ENCODE data around the gene INTS14. TPM values are rescaled to one million over a fixed set of nuclear protein-coding genes. Genes with fewer than 3 reads are reported as not detected.

Gene INTS14
- total and polyA plus RNA-seq, 12 donors = 16.4 to 64.6 (median 34.4) TPM

DNA sequence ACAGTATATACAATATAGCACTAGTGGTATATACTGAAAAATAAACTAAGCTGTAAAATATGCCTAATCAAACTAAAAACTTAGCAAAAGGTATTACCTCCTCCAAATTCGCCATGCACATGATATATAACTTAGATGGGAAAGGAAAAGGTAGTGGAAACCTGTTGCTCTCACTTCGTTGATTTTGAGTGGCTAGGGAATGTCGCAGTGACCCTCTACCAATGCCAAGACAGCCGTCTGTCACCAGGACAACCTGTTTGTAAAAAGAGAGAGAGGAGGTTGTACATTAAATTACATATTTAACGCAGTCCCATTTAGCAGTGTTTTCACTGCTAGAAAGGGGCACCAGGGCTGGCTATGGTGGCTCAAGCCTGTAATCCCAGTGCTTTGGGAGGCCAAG lies 11.3 kb downstream of the INTS14 start:
- intact Hi-C loops (cut with DNase I) = no loop called here
- H3K36me3 ChIP-seq (replicated peaks in 1 of 2) = peaks cover 0 to 61% of the 10 kb centered on the region in 2 donors
- 93 to 96% (median 95%) methylated on average over 5 of the region's 5 CpGs for WGBS, 4 donors
- H3K4me1 ChIP-seq (replicated peaks in 1 of 2) = peaks cover 0 to 11% of the 10 kb centered on the region in 2 donors
- no peak overlapping the region for H3K27ac ChIP-seq
- TF ChIP-seq POLR2A (IDR thresholded peaks at IDR 0.05) = no peak
- no peak for TF ChIP-seq CTCF (IDR thresholded peaks at IDR 0.05)
- no peaks in the 10 kb centered on the region for H3K9me3 ChIP-seq (replicated peaks in 1 of 3)
- no peak for DNase-seq
- H3K4me3 ChIP-seq = no peak overlapping the region
- H3K27me3 ChIP-seq = no peaks in the 10 kb centered on the region

DNA sequence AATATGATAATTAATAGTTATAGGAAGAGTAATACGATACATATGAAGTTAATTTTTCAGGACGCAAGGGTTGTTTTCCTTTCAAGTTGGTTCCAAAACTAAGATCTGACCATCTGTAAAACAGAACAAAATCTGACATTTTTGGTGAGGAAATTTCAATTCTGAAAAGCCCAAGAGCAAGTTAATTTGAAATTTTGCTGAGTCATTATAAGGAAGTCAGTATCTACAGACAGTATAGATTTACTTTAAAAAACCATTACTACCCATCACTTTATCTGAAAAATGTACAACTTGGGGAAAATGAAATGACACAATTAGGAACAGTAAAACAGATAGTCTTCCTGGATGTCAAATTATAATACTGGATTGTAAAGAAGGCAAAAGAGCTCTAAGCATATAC lies 12.5 kb downstream of the INTS14 start:
- peaks cover 0 to 11% of the 10 kb centered on the region in 2 donors for H3K4me1 ChIP-seq (replicated peaks in 1 of 2)
- H3K27me3 ChIP-seq = no peaks in the 10 kb centered on the region
- intact Hi-C loops (cut with DNase I) = no loop called here
- no peaks in the 10 kb centered on the region for H3K9me3 ChIP-seq (replicated peaks in 1 of 3)
- DNase-seq = no peak
- TF ChIP-seq CTCF (IDR thresholded peaks at IDR 0.05) = no peak
- no peak for TF ChIP-seq POLR2A (IDR thresholded peaks at IDR 0.05)
- peaks cover 0 to 57% of the 10 kb centered on the region in 2 donors for H3K36me3 ChIP-seq (replicated peaks in 1 of 2)
- 96 to 98% (median 96%) methylated on average over 2 of the region's 2 CpGs for WGBS, 4 donors
- no peak overlapping the region for H3K4me3 ChIP-seq
- no peak overlapping the region for H3K27ac ChIP-seq

DNA sequence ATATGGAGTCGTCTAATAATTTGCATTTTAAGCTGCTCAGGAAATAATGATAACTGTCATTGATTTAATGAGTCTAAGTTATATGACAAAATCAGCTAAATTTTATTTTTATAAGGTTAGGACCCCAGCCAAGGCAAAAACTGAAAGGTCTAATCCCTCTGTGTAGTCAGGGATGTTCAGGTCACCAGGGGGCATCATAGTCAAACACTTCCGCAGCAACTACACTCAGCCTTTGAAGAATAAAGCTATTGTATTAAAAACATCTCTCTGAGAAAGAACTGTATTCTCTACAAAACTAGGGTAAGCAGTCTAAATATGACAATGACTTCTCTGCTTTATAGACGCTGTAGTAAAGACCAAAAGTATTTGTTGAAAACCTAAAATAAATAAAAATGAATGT lies 15.0 kb downstream of the INTS14 start:
- WGBS, 4 donors = 76 to 86% (median 81%) methylated on average over 3 of the region's 3 CpGs
- Histone ChIP-seq H3K4me1 (replicated peaks in 1 of 2) (peaks cover 0 to 11% of the 10 kb centered on the region in 2 donors), H3K36me3 (replicated peaks in 1 of 2) (peaks cover 0 to 73% of the 10 kb centered on the region in 2 donors), H3K27me3 (no peaks in the 10 kb centered on the region), H3K27ac (no peak overlapping the region), H3K9me3 (replicated peaks in 1 of 3) (no peaks in the 10 kb centered on the region), H3K4me3 (no peak overlapping the region)
- DNase-seq = no peak
- no peak for TF ChIP-seq POLR2A (IDR thresholded peaks at IDR 0.05)
- peak in 1 of 6 experiments; percentile 10 for TF ChIP-seq CTCF (IDR thresholded peaks at IDR 0.05)
- intact Hi-C loops (cut with DNase I) = no loop called here

GRCh38 chr15:65587094-65587493 lies 23.8 kb downstream of the INTS14 start:
- Histone ChIP-seq H3K36me3 (replicated peaks in 1 of 2) (peaks cover 0 to 60% of the 10 kb centered on the region in 2 donors), H3K27me3 (no peaks in the 10 kb centered on the region), H3K27ac (no peak overlapping the region), H3K4me1 (replicated peaks in 1 of 2) (peaks cover 0 to 27% of the 10 kb centered on the region in 2 donors), H3K9me3 (replicated peaks in 1 of 3) (no peaks in the 10 kb centered on the region), H3K4me3 (no peak overlapping the region)
- TF ChIP-seq POLR2A (IDR thresholded peaks at IDR 0.05) = no peak
- no peak for TF ChIP-seq CTCF (IDR thresholded peaks at IDR 0.05)
- DNase-seq = no peak
- intact Hi-C loops (cut with DNase I) = loop anchor here in 1 of 2 donors (10.0 kb wide), 1 partner anchor 182 kb away; no protein-coding TSS in a partner anchor
- 89 to 100% (median 95%) methylated on average over 1 of the region's 1 CpG for WGBS, 4 donors
